HepG2 (cell line): ENCODE measurements around the gene COX6B1. TPM values are rescaled to one million over a fixed set of nuclear protein-coding genes. Genes with fewer than 3 reads are reported as not detected.

Experiments
- ARID3A ChIP-seq: IDR thresholded peaks from 2 replicates; pipeline ENCODE4 v1.6.1; 2012; ENCODE audit warnings: low read depth, low read length, improper control_type of control experiment
- GATAD2A ChIP-seq: IDR thresholded peaks from 2 replicates; pipeline ENCODE4 v1.6.1; 2016
- GLMP ChIP-seq: sonication (generic); formaldehyde crosslinking; IDR thresholded peaks from 2 replicates; pipeline ENCODE4 v1.9.0; 2021; ENCODE audit warnings: missing genetic modification reagents, mild to moderate bottlenecking, borderline replicate concordance
- GTF2F1 ChIP-seq: fragments of 150-350 bp; IDR thresholded peaks from 2 replicates; pipeline ENCODE4 v1.6.1; 2014; ENCODE audit warnings: low read length
- HDAC6 ChIP-seq: fragments of 200-600 bp; sonication (generic); IDR thresholded peaks from 2 replicates; pipeline ENCODE4 v1.7.0; 2017; ENCODE audit warnings: mild to moderate bottlenecking, antibody characterized with exemption, low read length, low read depth
- KLF12 ChIP-seq: sonication (generic); formaldehyde crosslinking; IDR thresholded peaks from 2 replicates; pipeline ENCODE4 v1.4.0; 2020; ENCODE audit warnings: missing genetic modification reagents, borderline replicate concordance
- LBX2 ChIP-seq: sonication (generic); formaldehyde crosslinking; IDR thresholded peaks from 2 replicates; pipeline ENCODE4 v1.5.0; 2020; ENCODE audit warnings: missing genetic modification reagents, mild to moderate bottlenecking, borderline replicate concordance
- MYNN ChIP-seq: sonication (generic); formaldehyde crosslinking; IDR thresholded peaks from 2 replicates; pipeline ENCODE4 v1.4.0; 2020; ENCODE audit warnings: mild to moderate bottlenecking, low read depth, missing genetic modification reagents
- NFAT5 ChIP-seq: sonication (generic); formaldehyde crosslinking; IDR thresholded peaks from 2 replicates; pipeline ENCODE4 v1.4.0; 2020; ENCODE audit warnings: missing genetic modification reagents
- NFIB ChIP-seq: sonication (generic); formaldehyde crosslinking; IDR thresholded peaks from 2 replicates; pipeline ENCODE4 v1.9.0; 2021; ENCODE audit warnings: missing genetic modification reagents, mild to moderate bottlenecking, borderline replicate concordance
- PHF5A ChIP-seq: IDR thresholded peaks from one replicate; pipeline ENCODE4 v1.6.1; 2018; ENCODE audit warnings: low read depth, missing genetic modification reagents; ENCODE audit not compliant: unreplicated experiment
- POLR2A ChIP-seq, 2 experiments: IDR thresholded peaks; 2 replicates each; pipeline ENCODE4 v1.6.1; 2011; ENCODE audit warnings: low read depth in 2 of 2, low read length in 2 of 2, mild to moderate bottlenecking in 1 of 2, moderate library complexity in 1 of 2; ENCODE audit not compliant: insufficient read depth in 1 of 2
- PRMT3 ChIP-seq: sonication (generic); formaldehyde crosslinking; IDR thresholded peaks from 2 replicates; pipeline ENCODE4 v1.8.1; 2022; ENCODE audit warnings: low read depth, mild to moderate bottlenecking, moderate library complexity, missing genetic modification reagents, borderline replicate concordance
- SNAPC2 ChIP-seq: sonication (generic); formaldehyde crosslinking; IDR thresholded peaks from 2 replicates; pipeline ENCODE4 v1.8.1; 2022; ENCODE audit warnings: mild to moderate bottlenecking, missing genetic modification reagents
- TCF12 ChIP-seq, 2 experiments: fragments of 450-650 bp in 1 of 2; sonication (generic) in 1 of 2; formaldehyde crosslinking in 1 of 2; IDR thresholded peaks; 2 replicates each; pipeline versions ENCODE4 v1.6.1 to v1.8.0; 2017 to 2022; ENCODE audit warnings: antibody characterized with exemption in 1 of 2, mild to moderate bottlenecking in 1 of 2, missing genetic modification reagents in 1 of 2, moderate library complexity in 1 of 2
- ZMAT3 ChIP-seq: sonication (generic); formaldehyde crosslinking; conservative IDR thresholded peaks from 2 replicates; pipeline ENCODE4 v1.7.0; 2021; ENCODE audit warnings: missing genetic modification reagents
- ZMYM4 ChIP-seq: sonication (generic); formaldehyde crosslinking; IDR thresholded peaks from 2 replicates; pipeline ENCODE4 v1.8.1; 2023; ENCODE audit warnings: mild to moderate bottlenecking, missing genetic modification reagents
- ZXDC ChIP-seq: sonication (generic); formaldehyde crosslinking; IDR thresholded peaks from 2 replicates; pipeline ENCODE4 v1.5.0; 2020; ENCODE audit warnings: mild to moderate bottlenecking, missing genetic modification reagents
- polyA plus RNA-seq, 8 experiments: library from polyadenylated mRNA; depleted of rRNA in 3 of 8; stranded (reverse) in 7 of 8; unstranded in 1 of 8; fragments of >200 nt; fragmentation: Illumina TruSeq in 4 of 8; extraction: Trizol in 4 of 8; gene quantifications; 2 replicates each; pipeline versions ENCODE4 v1.2.1 to v1.2.3, GENCODE V29; 2011 to 2016; ENCODE audit warnings: low read depth in 4 of 8, missing spikeins in 1 of 8, mixed read lengths in 1 of 8; ENCODE audit not compliant: insufficient read depth in 1 of 8
- total RNA-seq, 5 experiments: library from RNA; depleted of rRNA; stranded (reverse); fragments of >200 nt; fragmentation: Illumina TruSeq; extraction: Trizol; gene quantifications; 2 replicates each; pipeline ENCODE4 v1.2.3, GENCODE V29; 2016; ENCODE audit warnings: low read depth in 1 of 5

Gene COX6B1
- total and polyA plus RNA-seq, 2 of the 13 experiments (the other 11 are each of a cell fraction or from before 2014, with no cell fraction given) = 481 to 487 TPM

- TF ChIP-seq NFAT5 (CRISPR knock-in tag) = no peak
- TF ChIP-seq TCF12 (IDR thresholded peaks at IDR 0.05) = no peak
- no peak for TF ChIP-seq TCF12 (CRISPR knock-in tag; IDR thresholded peaks at IDR 0.05)
- TF ChIP-seq SNAPC2 = no peak
- TF ChIP-seq LBX2 = no peak
- TF ChIP-seq GLMP (CRISPR knock-in tag) = no peak
- TF ChIP-seq MYNN (CRISPR knock-in tag) = no peak
- no peak for TF ChIP-seq NFIB
- TF ChIP-seq GATAD2A (CRISPR knock-in tag) = 0 out of 2 replicates have a peak, but pooled peaks have one; percentile 26
- no peak for TF ChIP-seq GTF2F1
- no peak for TF ChIP-seq POLR2A (IDR thresholded peaks at IDR 0.05; ENCODE audit: insufficient read depth in 1 of 2, low read depth in 2 of 2, low read length in 2 of 2)
- TF ChIP-seq ZMAT3 (CRISPR knock-in tag) = no peak
- no peak for TF ChIP-seq PHF5A (CRISPR knock-in tag)
- no peak for TF ChIP-seq KLF12
- no peak for TF ChIP-seq ARID3A
- no peak for TF ChIP-seq PRMT3 (CRISPR knock-in tag)
- TF ChIP-seq ZMYM4 (CRISPR knock-in tag) = no peak
- TF ChIP-seq HDAC6 = no peak
- TF ChIP-seq ZXDC (CRISPR knock-in tag) = no peak
Measured at GRCh38 chr19:35696835-35697234, 48.7 kb downstream of the COX6B1 start (continued).
